ENCODE results near the gene KLK8. TPM values are rescaled to one million over a fixed set of nuclear protein-coding genes. Genes with fewer than 3 reads are reported as not detected.

KLK8 gene
- polyA plus RNA-seq, 1 of the 3 experiments (the other 2 are of a cell fraction), result not detected

- Histone ChIP-seq H3K36me3 (replicated peaks in 1 of 2; ENCODE audit: control insufficient read depth in 1 of 2, insufficient read depth in 2 of 2, low read length in 1 of 2) (no peaks in the 10 kb centered on the region), H3K9me3 (no peaks in the 10 kb centered on the region), H3K4me2 (no peak overlapping the region), H4K20me1 (ENCODE audit: insufficient read depth) (no peaks in the 10 kb centered on the region), H3K9ac (no peak overlapping the region), H3K4me1 (ENCODE audit: control insufficient read depth in 1 of 2, insufficient read depth in 2 of 2, low read depth in 1 of 2, low read length in 1 of 2) (no peaks in the 10 kb centered on the region), H2AFZ (ENCODE audit: low read depth) (no peak overlapping the region), H3F3A (replicated peaks; ENCODE audit: insufficient read depth) (no peaks in the 10 kb centered on the region), H3K27ac (ENCODE audit: low read depth in 2 of 2, low read length in 1 of 2) (no peak overlapping the region), H3K4me3 (ENCODE audit: low read depth in 2 of 2, low read length in 1 of 2) (no peak overlapping the region), H3K9me2 (no peaks in the 10 kb centered on the region), H3K27me3 (ENCODE audit: insufficient read depth) (peaks cover 42% of the 10 kb centered on the region; the same call in 1 of the 2 replicates), H3K79me2 (ENCODE audit: insufficient read depth) (no peaks in the 10 kb centered on the region)
- TF ChIP-seq NRF1 (IDR thresholded peaks at IDR 0.05; ENCODE audit: low read depth, low read length) (no peak), SIN3A (IDR thresholded peaks at IDR 0.05; ENCODE audit: borderline replicate concordance, low read depth, low read length) (no peak), IRF3 (IDR thresholded peaks at IDR 0.05; ENCODE audit: low read depth, low read length) (no peak), EZH2phosphoT487 (IDR thresholded peaks at IDR 0.05; ENCODE audit: borderline replicate concordance, low read depth) (no peak), RFX5 (IDR thresholded peaks at IDR 0.05; ENCODE audit: low read length) (no peak), YY1 (IDR thresholded peaks at IDR 0.05; ENCODE audit: low read depth) (no peak), FOXJ3 (CRISPR knock-in tag; IDR thresholded peaks at IDR 0.05) (no peak)
- WGBS (ENCODE audit: low lambda C conversion rate), result 13% methylated on average over 3 of the region's 3 CpGs
- DNase-seq, result no peak
- CTCF ChIA-PET, result interaction anchor here (2.1 kb wide), 1 partner anchor 9 kb away, joined by 8 read pairs; no protein-coding TSS in a partner anchor
- POLR2A ChIA-PET, result no interaction called here
Measured at GRCh38 chr19:51007488-51007887, 6.1 kb upstream of the KLK8 start.

- H3K4me3 ChIP-seq (ENCODE audit: low read depth in 2 of 2, low read length in 1 of 2), result no peak overlapping the region
- no peaks in the 10 kb centered on the region for H4K20me1 ChIP-seq (ENCODE audit: insufficient read depth)
- H3K79me2 ChIP-seq (ENCODE audit: insufficient read depth), result no peaks in the 10 kb centered on the region
- no peak overlapping the region for H3K4me2 ChIP-seq
- POLR2A ChIA-PET, result no interaction called here
- H3K9me3 ChIP-seq, result no peaks in the 10 kb centered on the region
- H3K4me1 ChIP-seq (ENCODE audit: control insufficient read depth in 1 of 2, insufficient read depth in 2 of 2, low read depth in 1 of 2, low read length in 1 of 2), result no peaks in the 10 kb centered on the region
- no peaks in the 10 kb centered on the region for H3F3A ChIP-seq (replicated peaks; ENCODE audit: insufficient read depth)
- H3K27ac ChIP-seq (ENCODE audit: low read depth in 2 of 2, low read length in 1 of 2), result no peak overlapping the region
- peaks cover 42% of the 10 kb centered on the region; the same call in 1 of the 2 replicates for H3K27me3 ChIP-seq (ENCODE audit: insufficient read depth)
- WGBS (ENCODE audit: low lambda C conversion rate), result 3% methylated on average over 7 of the region's 8 CpGs
- CTCF ChIA-PET, result no interaction called here
- peak; percentile 9 for DNase-seq
- H3K9me2 ChIP-seq, result no peaks in the 10 kb centered on the region
- H3K9ac ChIP-seq, result no peak overlapping the region
- H2AFZ ChIP-seq (ENCODE audit: low read depth), result no peak overlapping the region
- no peaks in the 10 kb centered on the region for H3K36me3 ChIP-seq (replicated peaks in 1 of 2; ENCODE audit: control insufficient read depth in 1 of 2, insufficient read depth in 2 of 2, low read length in 1 of 2)
- TF ChIP-seq RXRA (IDR thresholded peaks at IDR 0.05; ENCODE audit: borderline replicate concordance, low read depth), result no peak
- TF ChIP-seq EP300 (IDR thresholded peaks at IDR 0.05; ENCODE audit: borderline replicate concordance in 1 of 2, low read depth in 1 of 2, low read length in 1 of 2), result no peak
Measured at GRCh38 chr19:51006406-51006805, 5.0 kb upstream of the KLK8 start.

- no peak overlapping the region for H3K27ac ChIP-seq (ENCODE audit: low read depth in 2 of 2, low read length in 1 of 2)
- WGBS (ENCODE audit: low lambda C conversion rate), result 10% methylated on average over 1 of the region's 1 CpG
- H3K9me2 ChIP-seq, result no peaks in the 10 kb centered on the region
- CTCF ChIA-PET, result no interaction called here
- H3K9me3 ChIP-seq, result no peaks in the 10 kb centered on the region
- DNase-seq, result no peak
- H3K4me1 ChIP-seq (ENCODE audit: control insufficient read depth in 1 of 2, insufficient read depth in 2 of 2, low read depth in 1 of 2, low read length in 1 of 2), result no peaks in the 10 kb centered on the region
- H3F3A ChIP-seq (replicated peaks; ENCODE audit: insufficient read depth), result no peaks in the 10 kb centered on the region
- no peak overlapping the region for H2AFZ ChIP-seq (ENCODE audit: low read depth)
- no peak overlapping the region for H3K9ac ChIP-seq
- H3K27me3 ChIP-seq (ENCODE audit: insufficient read depth), result peaks cover 32% of the 10 kb centered on the region; the same call in 1 of the 2 replicates
- no peak for TF ChIP-seq MXI1 (IDR thresholded peaks at IDR 0.05; ENCODE audit: low read depth, low read length)
- no peak for TF ChIP-seq JUND (IDR thresholded peaks at IDR 0.05)
- TF ChIP-seq RFX5 (IDR thresholded peaks at IDR 0.05; ENCODE audit: low read length), result no peak
- no peak for TF ChIP-seq USF1 (IDR thresholded peaks at IDR 0.05; ENCODE audit: borderline replicate concordance, low read depth)
- TF ChIP-seq USF2 (IDR thresholded peaks at IDR 0.05; ENCODE audit: borderline replicate concordance, low read depth, low read length), result no peak
- no peaks in the 10 kb centered on the region for H3K79me2 ChIP-seq (ENCODE audit: insufficient read depth)
- no peak overlapping the region for H3K4me3 ChIP-seq (ENCODE audit: low read depth in 2 of 2, low read length in 1 of 2)
- H4K20me1 ChIP-seq (ENCODE audit: insufficient read depth), result no peaks in the 10 kb centered on the region
- H3K36me3 ChIP-seq (replicated peaks in 1 of 2; ENCODE audit: control insufficient read depth in 1 of 2, insufficient read depth in 2 of 2, low read length in 1 of 2), result no peaks in the 10 kb centered on the region
- H3K4me2 ChIP-seq, result no peak overlapping the region
- POLR2A ChIA-PET, result no interaction called here
Measured at GRCh38 chr19:51005248-51005647, 3.8 kb upstream of the KLK8 start.

All from SK-N-SH (cell line).